Endothelial cell of umbilical vein (primary cell): ENCODE measurements around the gene DGCR8. TPM values are rescaled to one million over a fixed set of nuclear protein-coding genes. Genes with fewer than 3 reads are reported as not detected.

ENCODE experiments used
- BruUV-seq: library from RNA; stranded (reverse); fragments of 400-500 nt; replicated peaks from 2 replicates; lab custom pipeline; 2021; lab: Mats Ljungman, UMichigan
- CTCF ChIA-PET: fragments of 300-600, 350-600 bp; sonication (Branson Sonifier 250); formaldehyde crosslinking; loops from one replicate; lab custom pipeline; 2021; ENCODE audit warnings: antibody characterized with exemption, inconsistent platforms; lab: Charles Lee
- POLR2A ChIA-PET: fragments of 300-600, 350-600 bp; sonication (Branson Sonifier 250); formaldehyde crosslinking; loops from one replicate; lab custom pipeline; 2021; ENCODE audit warnings: antibody characterized with exemption, inconsistent platforms; lab: Charles Lee
- DNase-seq: peaks from one replicate; pipeline ENCODE4 v3.0.0-alpha.2; 2011; ENCODE audit warnings: low read depth, low spot score
- FAIRE-seq: peaks from 2 replicates; lab custom pipeline; 2011; peaks lifted over from hg19 to GRCh38; lab: Jason Lieb, UNC
- H2AFZ ChIP-seq: 2 replicates; pipeline ENCODE4 v1.6.0; 2012; ENCODE audit warnings: low read depth, low read length, control low read depth, inconsistent platforms
- H3K27ac ChIP-seq: 2 replicates; pipeline ENCODE4 v1.5.1; 2011; ENCODE audit warnings: low read depth, mild to moderate bottlenecking, control low read depth, low read length, moderate library complexity; ENCODE audit not compliant: insufficient read depth
- H3K27me3 ChIP-seq, 2 experiments: 2 replicates each; pipeline versions ENCODE4 v1.6.0 to v1.6.1; 2011; ENCODE audit warnings: low read length in 2 of 2, mixed read lengths in 1 of 2; ENCODE audit not compliant: control insufficient read depth in 2 of 2, insufficient read depth in 2 of 2
- H3K36me3 ChIP-seq, 2 experiments: 2 replicates in 1 of 2; 3 replicates in 1 of 2; pipeline ENCODE4 v1.5.1; 2011; ENCODE audit warnings: low read length in 2 of 2, mild to moderate bottlenecking in 1 of 2, moderate library complexity in 1 of 2; ENCODE audit not compliant: control insufficient read depth in 2 of 2, insufficient read depth in 2 of 2; ENCODE audit errors: extremely low read depth in 1 of 2
- H3K4me1 ChIP-seq: 3 replicates; pipeline ENCODE4 v1.5.1; 2011; ENCODE audit warnings: mild to moderate bottlenecking, low read length; ENCODE audit not compliant: control insufficient read depth, insufficient read depth; ENCODE audit errors: extremely low read depth
- H3K4me2 ChIP-seq: 2 replicates; pipeline ENCODE4 v1.6.1; 2011; ENCODE audit warnings: low read length, control low read depth, mixed read lengths; ENCODE audit not compliant: insufficient read depth
- H3K4me3 ChIP-seq, 3 experiments: fragments of 200-600 bp in 1 of 3; sonication (generic), shearing (Covaris generic) in 1 of 3; replicated peaks in 1 of 3; 2 replicates each; pipeline ENCODE4 v1.5.1; 2011 to 2016; ENCODE audit warnings: control low read depth in 3 of 3, low read length in 3 of 3, mild to moderate bottlenecking in 2 of 3, inconsistent platforms in 1 of 3, low read depth in 1 of 3, moderate library complexity in 1 of 3; ENCODE audit not compliant: insufficient read depth in 1 of 3
- H3K79me2 ChIP-seq: 2 replicates; pipeline ENCODE4 v1.6.0; 2012; ENCODE audit warnings: low read length, inconsistent platforms; ENCODE audit not compliant: control insufficient read depth, insufficient read depth
- H3K9ac ChIP-seq: replicated peaks from 2 replicates; pipeline ENCODE3; 2011; ENCODE audit warnings: low read length, control low read depth; ENCODE audit not compliant: insufficient read depth; ENCODE audit errors: extremely low read depth
- H3K9me1 ChIP-seq: replicated peaks from 3 replicates; pipeline ENCODE4 v1.6.0; 2011; ENCODE audit warnings: mild to moderate bottlenecking, low read length; ENCODE audit not compliant: control insufficient read depth, insufficient read depth; ENCODE audit errors: extremely low read depth
- H3K9me3 ChIP-seq: replicated peaks from 2 replicates; pipeline ENCODE4 v1.5.1; 2012; ENCODE audit warnings: low read length, inconsistent platforms; ENCODE audit not compliant: control insufficient read depth, insufficient read depth
- H4K20me1 ChIP-seq: replicated peaks from 2 replicates; pipeline ENCODE3; 2011; ENCODE audit warnings: mild to moderate bottlenecking, low read length; ENCODE audit not compliant: control insufficient read depth, insufficient read depth; ENCODE audit errors: extremely low read depth
- CTCF ChIP-seq, 2 donors: IDR thresholded peaks; 1 replicate in 1 of 2; 2 replicates in 1 of 2; pipeline ENCODE4 v1.5.1; 2011; ENCODE audit warnings: low read length in 2 of 2, mild to moderate bottlenecking in 2 of 2, moderate library complexity in 2 of 2, control low read depth in 1 of 2, inconsistent platforms in 1 of 2, low read depth in 1 of 2; ENCODE audit not compliant: insufficient read depth in 1 of 2; ENCODE audit errors: extremely low read depth in 1 of 2
- EZH2 ChIP-seq: IDR thresholded peaks from 2 replicates; pipeline ENCODE4 v1.6.1; 2012; ENCODE audit warnings: borderline replicate concordance, low read depth, mild to moderate bottlenecking, moderate library complexity, low read length, inconsistent platforms; ENCODE audit not compliant: severe bottlenecking
- FOS ChIP-seq: IDR thresholded peaks from 2 replicates; pipeline ENCODE4 v1.6.1; 2011; ENCODE audit warnings: mild to moderate bottlenecking, low read length, moderate library complexity, borderline replicate concordance; ENCODE audit not compliant: insufficient read depth
- GATA2 ChIP-seq: IDR thresholded peaks from 2 replicates; pipeline ENCODE4 v1.7.0; 2011; ENCODE audit warnings: low read depth, mild to moderate bottlenecking, moderate library complexity, mixed read lengths, low read length; ENCODE audit not compliant: insufficient read length, insufficient read depth
- JUN ChIP-seq: IDR thresholded peaks from 2 replicates; pipeline ENCODE4 v1.6.1; 2011; ENCODE audit warnings: borderline replicate concordance, low read depth; ENCODE audit not compliant: insufficient read length, insufficient read depth
- MAX ChIP-seq: IDR thresholded peaks from 2 replicates; pipeline ENCODE4 v1.6.1; 2011; ENCODE audit not compliant: insufficient read depth, insufficient read length
- MYC ChIP-seq: IDR thresholded peaks from one replicate; pipeline ENCODE4 v1.6.1; 2011; ENCODE audit warnings: mild to moderate bottlenecking, low read depth, low read length
- POLR2A ChIP-seq: IDR thresholded peaks from 2 replicates; pipeline ENCODE4 v1.6.1; 2012; ENCODE audit warnings: low read depth, mild to moderate bottlenecking, control low read depth, low read length
- POLR2AphosphoS5 ChIP-seq: IDR thresholded peaks from 2 replicates; pipeline ENCODE4 v1.6.1; 2012; ENCODE audit warnings: low read depth, mild to moderate bottlenecking, control low read depth, low read length, moderate library complexity; ENCODE audit not compliant: insufficient read depth
- dilution Hi-C: fragments of 300-500 bp; cut with MboI; formaldehyde crosslinking; loops from one replicate; pipeline ENCODE4 v1.15.0; 2019; ENCODE audit warnings: low sequenced_read_pairs; ENCODE audit not compliant: extremely low pct_ligation_motif_present
- intact Hi-C: fragments of 100-400 bp; cut with micrococcal nuclease; formaldehyde crosslinking; loops from one replicate; pipeline ENCODE4 v1.10.0; 2022
- polyA plus RNA-seq, 4 experiments: library from polyadenylated mRNA; depleted of rRNA in 3 of 4; stranded (reverse) in 3 of 4; unstranded in 1 of 4; fragments of >200 nt; gene quantifications; 2 replicates each; pipeline versions ENCODE4 v1.2.1 to v1.2.3, GENCODE V29; 2011 to 2012; ENCODE audit warnings: missing spikeins in 1 of 4
- total RNA-seq: library from RNA; stranded (reverse); gene quantifications from 2 replicates; pipeline ENCODE4 v1.2.3, GENCODE V29; 2021

DGCR8 gene
- total and polyA plus RNA-seq, 2 donors (not counting 3 experiments of a cell fraction or from before 2014, with no cell fraction given) = 32.7 to 64.2 TPM

- BruUV-seq = no TSS peak
- DNase-seq = no peak
- Histone ChIP-seq H3K79me2 (no peaks in the 10 kb centered on the region), H2AFZ (no peak overlapping the region), H4K20me1 (no peaks in the 10 kb centered on the region), H3K9me3 (no peaks in the 10 kb centered on the region), H3K4me2 (no peak overlapping the region), H3K27me3 (no peaks in the 10 kb centered on the region), H3K36me3 (peaks cover 0 to 11% of the 10 kb centered on the region in 2 experiments), H3K9me1 (no peaks in the 10 kb centered on the region), H3K27ac (no peak overlapping the region), H3K4me3 (no peak overlapping the region), H3K9ac (no peak overlapping the region), H3K4me1 (no peaks in the 10 kb centered on the region)
- ChIA-PET POLR2A (no interaction called here), CTCF (interaction anchor here (1.0 kb wide), 1 partner anchor 137 kb away, joined by 3 read pairs; no protein-coding TSS in a partner anchor)
- dilution Hi-C loops = no loop called here
- no peak for FAIRE-seq
- intact Hi-C loops = no loop called here
- TF ChIP-seq EZH2 = no peak
- TF ChIP-seq GATA2 = no peak
- TF ChIP-seq MAX = no peak
- no peak for TF ChIP-seq POLR2A
- TF ChIP-seq JUN = no peak
- no peak for TF ChIP-seq FOS
- no peak for TF ChIP-seq MYC
- no peak for TF ChIP-seq POLR2AphosphoS5
- TF ChIP-seq CTCF (IDR thresholded peaks at IDR 0.05; ENCODE audit: extremely low read depth in 1 of 2, insufficient read depth in 1 of 2, low read depth in 1 of 2, low read length in 2 of 2) = no peak
Measured at GRCh38 chr22:20046730-20047129, 33.3 kb upstream of the DGCR8 start.
